Measurements from ENCODE around the gene DNAJC7. TPM values are rescaled to one million over a fixed set of nuclear protein-coding genes. Genes with fewer than 3 reads are reported as not detected.

Gene DNAJC7
- total and polyA plus RNA-seq, 9 of the 15 experiments (the other 6 are each of a cell fraction or from before 2014, with no cell fraction given) = 85.8 to 262 (median 157) TPM

DNA sequence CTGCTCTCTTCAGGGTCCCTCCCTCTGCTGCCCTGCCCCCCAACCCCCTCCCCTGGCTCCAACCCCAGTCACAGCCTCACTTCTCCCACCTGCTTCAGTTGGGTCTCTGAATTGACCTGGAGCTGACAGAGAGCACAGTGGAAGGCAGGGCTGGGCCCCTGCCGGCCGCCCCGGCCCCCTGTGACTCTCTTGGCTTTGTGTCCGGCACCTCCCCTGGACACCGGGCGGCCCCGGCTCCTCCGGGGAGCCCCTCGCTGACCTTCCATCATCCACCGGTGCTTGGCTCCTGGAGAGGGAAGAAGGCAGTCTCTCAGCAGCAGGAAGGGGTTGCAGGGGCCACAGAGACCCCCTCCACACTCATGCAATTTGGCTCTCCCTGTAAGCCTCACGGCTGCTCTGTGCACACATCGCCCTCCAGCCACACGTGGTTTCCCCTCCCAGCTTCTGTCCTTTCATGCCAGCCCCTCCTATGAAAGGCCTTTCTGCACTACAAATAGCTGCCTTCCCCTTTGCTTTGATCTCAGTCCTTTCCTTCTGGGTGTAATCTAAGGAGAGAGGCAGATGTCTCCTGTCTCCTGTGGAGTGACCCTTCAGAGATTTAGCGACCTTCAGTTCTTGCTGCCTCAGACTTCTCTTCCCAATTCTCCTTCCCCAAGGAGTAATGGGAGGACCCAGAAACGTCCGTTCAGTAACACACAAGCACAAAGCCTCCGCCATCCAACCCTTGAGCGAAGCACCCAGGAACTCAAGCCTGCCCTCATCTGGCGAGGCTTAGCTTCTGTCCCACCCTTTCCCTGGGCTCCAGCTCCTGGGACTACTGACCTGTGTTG lies 10.9 kb upstream of the DNAJC7 start (continued):
- TF ChIP-seq, protein P1, sequence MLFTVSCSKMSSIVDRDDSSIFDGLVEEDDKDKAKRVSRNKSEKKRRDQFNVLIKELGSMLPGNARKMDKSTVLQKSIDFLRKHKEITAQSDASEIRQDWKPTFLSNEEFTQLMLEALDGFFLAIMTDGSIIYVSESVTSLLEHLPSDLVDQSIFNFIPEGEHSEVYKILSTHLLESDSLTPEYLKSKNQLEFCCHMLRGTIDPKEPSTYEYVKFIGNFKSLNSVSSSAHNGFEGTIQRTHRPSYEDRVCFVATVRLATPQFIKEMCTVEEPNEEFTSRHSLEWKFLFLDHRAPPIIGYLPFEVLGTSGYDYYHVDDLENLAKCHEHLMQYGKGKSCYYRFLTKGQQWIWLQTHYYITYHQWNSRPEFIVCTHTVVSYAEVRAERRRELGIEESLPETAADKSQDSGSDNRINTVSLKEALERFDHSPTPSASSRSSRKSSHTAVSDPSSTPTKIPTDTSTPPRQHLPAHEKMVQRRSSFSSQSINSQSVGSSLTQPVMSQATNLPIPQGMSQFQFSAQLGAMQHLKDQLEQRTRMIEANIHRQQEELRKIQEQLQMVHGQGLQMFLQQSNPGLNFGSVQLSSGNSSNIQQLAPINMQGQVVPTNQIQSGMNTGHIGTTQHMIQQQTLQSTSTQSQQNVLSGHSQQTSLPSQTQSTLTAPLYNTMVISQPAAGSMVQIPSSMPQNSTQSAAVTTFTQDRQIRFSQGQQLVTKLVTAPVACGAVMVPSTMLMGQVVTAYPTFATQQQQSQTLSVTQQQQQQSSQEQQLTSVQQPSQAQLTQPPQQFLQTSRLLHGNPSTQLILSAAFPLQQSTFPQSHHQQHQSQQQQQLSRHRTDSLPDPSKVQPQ (CRISPR knock-in tag; IDR thresholded peaks at IDR 0.05; ENCODE audit: borderline replicate concordance) = no peak
- no peak for TF ChIP-seq CEBPB (tag; IDR thresholded peaks at IDR 0.05)
- TF ChIP-seq ARHGAP35 (IDR thresholded peaks at IDR 0.05; ENCODE audit: partially characterized antibody) = no peak
- no peak for TF ChIP-seq RBM14 (IDR thresholded peaks at IDR 0.05; ENCODE audit: borderline replicate concordance, insufficient read depth, low read depth, low read length)
- TF ChIP-seq, protein P2, sequence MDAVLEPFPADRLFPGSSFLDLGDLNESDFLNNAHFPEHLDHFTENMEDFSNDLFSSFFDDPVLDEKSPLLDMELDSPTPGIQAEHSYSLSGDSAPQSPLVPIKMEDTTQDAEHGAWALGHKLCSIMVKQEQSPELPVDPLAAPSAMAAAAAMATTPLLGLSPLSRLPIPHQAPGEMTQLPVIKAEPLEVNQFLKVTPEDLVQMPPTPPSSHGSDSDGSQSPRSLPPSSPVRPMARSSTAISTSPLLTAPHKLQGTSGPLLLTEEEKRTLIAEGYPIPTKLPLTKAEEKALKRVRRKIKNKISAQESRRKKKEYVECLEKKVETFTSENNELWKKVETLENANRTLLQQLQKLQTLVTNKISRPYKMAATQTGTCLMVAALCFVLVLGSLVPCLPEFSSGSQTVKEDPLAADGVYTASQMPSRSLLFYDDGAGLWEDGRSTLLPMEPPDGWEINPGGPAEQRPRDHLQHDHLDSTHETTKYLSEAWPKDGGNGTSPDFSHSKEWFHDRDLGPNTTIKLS (IDR thresholded peaks at IDR 0.05; ENCODE audit: borderline replicate concordance, low read depth) = no peak
- TF ChIP-seq ZNF134 (CRISPR knock-in tag; conservative IDR thresholded peaks at IDR 0.05) = no peak
- no peak for TF ChIP-seq NUFIP1 (IDR thresholded peaks at IDR 0.05; ENCODE audit: partially characterized antibody)
- TF ChIP-seq U2AF1 (optimal IDR thresholded peaks at IDR 0.05; ENCODE audit: low read depth, low read length) = no peak
- peak; percentile 41; the same call in 1 of the 2 replicates for TF ChIP-seq XRCC5 (IDR thresholded peaks at IDR 0.05; ENCODE audit: low read depth, low read length)
- TF ChIP-seq TCF7 (IDR thresholded peaks at IDR 0.05; ENCODE audit: borderline replicate concordance) = no peak
- TF ChIP-seq PHTF2 (CRISPR knock-in tag; IDR thresholded peaks at IDR 0.05) = no peak
- TF ChIP-seq SMC3 (conservative IDR thresholded peaks at IDR 0.05; ENCODE audit: insufficient read depth, low read depth, low read length) = 0 out of 2 replicates have a peak, but pooled peaks have one; percentile 26
- TF ChIP-seq YY1 (IDR thresholded peaks at IDR 0.05; ENCODE audit: borderline replicate concordance in 1 of 3, control insufficient read depth in 1 of 3, extremely low read depth in 1 of 3, insufficient read depth in 3 of 3, insufficient read length in 1 of 3, insufficient replicate concordance in 2 of 3, low read depth in 1 of 3, low read length in 2 of 3) = peak in 1 of 3 experiments; percentile 18
- TF ChIP-seq, protein P3, sequence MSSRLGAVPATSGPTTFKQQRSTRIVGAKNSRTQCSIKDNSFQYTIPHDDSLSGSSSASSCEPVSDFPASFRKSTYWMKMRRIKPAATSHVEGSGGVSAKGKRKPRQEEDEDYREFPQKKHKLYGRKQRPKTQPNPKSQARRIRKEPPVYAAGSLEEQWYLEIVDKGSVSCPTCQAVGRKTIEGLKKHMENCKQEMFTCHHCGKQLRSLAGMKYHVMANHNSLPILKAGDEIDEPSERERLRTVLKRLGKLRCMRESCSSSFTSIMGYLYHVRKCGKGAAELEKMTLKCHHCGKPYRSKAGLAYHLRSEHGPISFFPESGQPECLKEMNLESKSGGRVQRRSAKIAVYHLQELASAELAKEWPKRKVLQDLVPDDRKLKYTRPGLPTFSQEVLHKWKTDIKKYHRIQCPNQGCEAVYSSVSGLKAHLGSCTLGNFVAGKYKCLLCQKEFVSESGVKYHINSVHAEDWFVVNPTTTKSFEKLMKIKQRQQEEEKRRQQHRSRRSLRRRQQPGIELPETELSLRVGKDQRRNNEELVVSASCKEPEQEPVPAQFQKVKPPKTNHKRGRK (tag; IDR thresholded peaks at IDR 0.05) = no peak
- TF ChIP-seq, protein P4, sequence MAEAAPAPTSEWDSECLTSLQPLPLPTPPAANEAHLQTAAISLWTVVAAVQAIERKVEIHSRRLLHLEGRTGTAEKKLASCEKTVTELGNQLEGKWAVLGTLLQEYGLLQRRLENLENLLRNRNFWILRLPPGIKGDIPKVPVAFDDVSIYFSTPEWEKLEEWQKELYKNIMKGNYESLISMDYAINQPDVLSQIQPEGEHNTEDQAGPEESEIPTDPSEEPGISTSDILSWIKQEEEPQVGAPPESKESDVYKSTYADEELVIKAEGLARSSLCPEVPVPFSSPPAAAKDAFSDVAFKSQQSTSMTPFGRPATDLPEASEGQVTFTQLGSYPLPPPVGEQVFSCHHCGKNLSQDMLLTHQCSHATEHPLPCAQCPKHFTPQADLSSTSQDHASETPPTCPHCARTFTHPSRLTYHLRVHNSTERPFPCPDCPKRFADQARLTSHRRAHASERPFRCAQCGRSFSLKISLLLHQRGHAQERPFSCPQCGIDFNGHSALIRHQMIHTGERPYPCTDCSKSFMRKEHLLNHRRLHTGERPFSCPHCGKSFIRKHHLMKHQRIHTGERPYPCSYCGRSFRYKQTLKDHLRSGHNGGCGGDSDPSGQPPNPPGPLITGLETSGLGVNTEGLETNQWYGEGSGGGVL (CRISPR knock-in tag; IDR thresholded peaks at IDR 0.05) = no peak
- TF ChIP-seq RBM22 (IDR thresholded peaks at IDR 0.05; ENCODE audit: low read depth, low read length, poor library complexity, severe bottlenecking) = peak; percentile 26
- TF ChIP-seq, protein P5, sequence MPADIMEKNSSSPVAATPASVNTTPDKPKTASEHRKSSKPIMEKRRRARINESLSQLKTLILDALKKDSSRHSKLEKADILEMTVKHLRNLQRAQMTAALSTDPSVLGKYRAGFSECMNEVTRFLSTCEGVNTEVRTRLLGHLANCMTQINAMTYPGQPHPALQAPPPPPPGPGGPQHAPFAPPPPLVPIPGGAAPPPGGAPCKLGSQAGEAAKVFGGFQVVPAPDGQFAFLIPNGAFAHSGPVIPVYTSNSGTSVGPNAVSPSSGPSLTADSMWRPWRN (IDR thresholded peaks at IDR 0.05; ENCODE audit: low read depth) = no peak
